GM19193 (cell line): ENCODE data around the gene CARMIL3.

Experiments
- POLR2A ChIP-seq: IDR thresholded peaks from 4 replicates; pipeline ENCODE4 v1.6.1; 2011; ENCODE audit not compliant: insufficient read depth, insufficient read length; ENCODE audit errors: extremely low read depth

The CARMIL3 gene

DNA sequence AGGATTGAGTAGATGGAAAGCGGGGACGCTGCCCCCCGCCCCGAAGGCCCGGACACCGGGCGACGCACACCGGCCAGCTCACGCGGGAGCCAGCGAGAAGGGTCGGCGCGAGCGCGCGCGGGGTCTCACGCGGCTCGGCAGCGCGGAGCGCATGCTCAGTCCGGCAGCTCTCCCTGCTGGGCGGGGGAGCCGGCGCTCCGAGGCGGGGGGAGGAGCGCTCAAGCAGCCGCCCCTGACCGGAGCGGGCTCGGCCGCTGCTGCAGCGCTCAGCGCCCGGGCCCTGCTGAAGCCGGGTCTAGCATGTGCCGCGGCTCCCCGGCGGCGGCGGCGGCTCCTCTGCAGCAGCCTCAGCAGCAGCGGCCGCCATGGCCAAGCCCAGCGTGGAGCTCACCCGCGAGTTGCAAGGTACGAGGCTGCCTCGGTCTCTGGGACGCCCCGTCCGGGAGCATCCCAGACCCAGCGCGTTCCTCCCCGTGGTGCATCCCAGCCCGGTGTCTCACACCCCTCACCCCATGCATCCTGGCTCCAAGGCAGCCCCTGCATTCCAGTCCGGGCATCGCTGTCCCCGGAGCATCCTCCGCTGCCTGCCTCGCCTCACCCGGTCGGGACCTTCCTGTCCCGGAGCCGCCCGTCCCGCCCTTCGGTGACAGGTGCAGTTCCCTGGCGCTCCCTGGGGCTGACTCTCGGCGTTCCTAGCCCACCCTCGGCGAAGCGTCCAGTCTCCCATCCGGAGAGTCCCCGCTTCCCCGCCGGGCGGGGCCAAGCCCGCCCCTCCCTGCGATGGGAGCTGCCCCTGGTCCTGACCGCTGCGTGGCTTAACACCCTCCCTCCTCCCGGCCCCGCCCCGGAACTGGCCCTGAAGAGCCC, at the start of gene CARMIL3:
Gene CARMIL3 (plus strand): TSS at position 221 of the 867 bp plus-strand sequence. CDS start 145 bp downstream, at position 366.
- TF ChIP-seq POLR2A: peak; percentile 58

GRCh38 chr14:24006817-24007652, 44.8 kb upstream of the CARMIL3 start:
- TF ChIP-seq POLR2A: peak; percentile 25

- no peak for TF ChIP-seq POLR2A
Measured at GRCh38 chr14:24011051-24011450, 40.8 kb upstream of the CARMIL3 start.

GRCh38 chr14:24013654-24014514, 37.9 kb upstream of the CARMIL3 start:
- no peak for TF ChIP-seq POLR2A

DNA sequence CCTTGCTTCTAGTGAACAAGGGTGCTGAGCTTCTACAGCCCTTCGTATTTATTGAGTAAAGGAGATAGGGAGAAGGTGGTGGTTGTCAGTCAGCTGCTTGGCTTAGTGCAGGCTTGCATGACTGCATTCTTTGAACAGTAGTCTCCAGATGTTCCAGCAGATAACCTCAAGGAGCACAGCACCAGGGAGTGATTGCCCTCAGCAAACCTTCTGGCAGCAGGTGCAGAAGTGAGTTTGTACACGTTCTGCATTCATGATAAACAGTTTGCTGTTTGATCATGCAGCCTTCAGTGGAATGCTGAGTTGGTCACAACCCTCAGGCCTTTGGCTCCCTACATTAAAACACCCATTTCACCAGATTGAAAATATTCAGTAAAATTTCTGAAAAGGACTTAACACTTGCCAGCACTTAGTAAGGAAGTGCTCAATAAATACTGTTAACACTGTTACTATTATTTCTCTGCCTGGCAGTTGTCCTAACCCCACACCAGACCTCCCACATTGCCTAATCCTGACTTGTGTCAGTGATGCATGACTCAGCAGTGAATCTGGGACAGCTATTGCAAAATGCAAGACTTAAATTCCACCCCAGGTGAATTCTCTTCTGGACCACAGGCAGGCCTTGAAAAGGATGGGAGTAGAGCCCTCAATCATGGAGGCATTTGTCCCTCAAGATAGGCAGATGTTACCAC, 18.9 kb upstream of the CARMIL3 start:
- no peak for TF ChIP-seq POLR2A

- TF ChIP-seq POLR2A: no peak
Measured at GRCh38 chr14:24036169-24036962, 15.4 kb upstream of the CARMIL3 start.

DNA sequence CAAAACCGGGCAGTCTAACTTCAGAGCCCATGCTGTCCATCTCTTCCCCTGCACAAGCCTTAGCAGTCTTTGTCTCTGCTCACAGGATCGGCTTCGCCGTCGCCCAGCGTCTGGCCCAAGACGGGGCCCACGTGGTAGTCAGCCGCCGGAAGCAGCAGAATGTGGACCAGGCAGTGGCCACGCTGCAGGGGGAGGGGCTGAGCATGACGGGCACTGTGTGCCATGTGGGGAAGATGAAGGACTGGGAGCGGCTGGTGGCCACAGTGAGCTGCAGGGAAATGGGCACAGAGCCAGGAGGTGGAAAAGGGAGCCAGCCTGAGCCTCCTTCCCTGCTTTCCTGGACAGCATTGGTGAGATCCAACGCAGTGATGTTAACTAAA, 14.2 kb upstream of the CARMIL3 start:
- no peak for TF ChIP-seq POLR2A

- TF ChIP-seq POLR2A: no peak
Measured at GRCh38 chr14:24038686-24039085, 13.1 kb upstream of the CARMIL3 start.

DNA sequence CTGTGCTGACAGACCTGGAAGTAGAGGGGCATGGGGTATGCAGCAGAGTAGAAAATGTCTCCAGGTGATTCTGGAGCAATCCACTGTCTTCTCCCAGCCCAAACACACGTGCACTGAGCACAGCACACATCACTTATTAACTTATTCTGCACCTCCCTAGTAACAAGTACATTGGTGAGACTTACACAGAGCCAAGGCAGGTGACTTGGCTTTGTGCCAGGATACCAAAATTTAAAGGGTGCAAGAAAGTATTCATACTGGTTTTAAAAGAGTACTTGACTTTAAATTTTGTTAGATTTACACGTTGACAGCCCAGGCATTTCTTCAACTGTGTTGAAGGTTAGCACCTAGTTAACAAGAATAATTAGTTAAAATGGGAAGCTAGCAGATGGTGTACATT, 11.1 kb upstream of the CARMIL3 start:
- TF ChIP-seq POLR2A: no peak

DNA sequence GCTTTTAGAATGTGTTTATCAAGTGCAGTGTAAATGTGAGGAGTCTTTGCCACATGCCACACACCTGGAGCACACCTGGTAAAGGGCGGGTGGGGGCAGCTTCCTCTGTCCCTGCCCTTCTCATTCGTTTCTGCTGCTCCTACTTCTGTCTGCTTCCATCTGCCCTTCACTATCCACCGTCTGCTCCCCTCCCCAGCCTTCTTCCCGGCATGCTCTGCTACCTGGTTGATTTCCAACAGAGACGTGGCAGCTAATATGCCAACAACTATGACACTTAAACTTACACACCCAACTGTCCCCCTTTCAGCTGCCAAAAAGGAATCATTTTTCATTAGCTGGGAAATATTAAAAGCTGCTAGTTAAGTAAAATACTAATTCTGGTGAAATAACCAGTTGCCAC, 9.1 kb upstream of the CARMIL3 start:
- TF ChIP-seq POLR2A: no peak

- TF ChIP-seq POLR2A: no peak
Measured at GRCh38 chr14:24051176-24051788, 527 bp upstream of the CARMIL3 start.

- TF ChIP-seq POLR2A: no peak
Measured at GRCh38 chr14:24052656-24053547, 1.1 kb downstream of the CARMIL3 start.
